ENCODE measurements around the gene STEAP3. TPM values are rescaled to one million over a fixed set of nuclear protein-coding genes. Genes with fewer than 3 reads are reported as not detected.

STEAP3 gene
- total RNA-seq, 4 donors from 2014 or later: 2.5 to 5.9 (median 5.2) TPM

DNA sequence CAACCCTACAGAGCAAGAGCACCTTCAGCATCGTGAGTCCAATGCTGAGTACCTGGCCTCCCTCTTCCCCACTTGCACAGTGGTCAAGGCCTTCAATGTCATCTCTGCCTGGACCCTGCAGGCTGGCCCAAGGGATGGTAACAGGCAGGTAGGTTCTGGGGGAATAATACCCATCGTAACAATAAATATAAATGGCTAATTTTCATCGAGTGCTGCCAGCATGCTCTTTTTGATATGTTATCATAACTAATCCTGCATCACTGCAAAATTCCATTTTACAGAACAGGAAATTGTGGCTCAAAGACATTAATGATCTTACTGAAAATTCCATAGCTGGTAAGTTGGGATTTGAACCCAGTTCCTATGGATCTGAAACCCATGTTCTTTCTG is 22.2 kb downstream of the STEAP3 start:
- no peaks in the 10 kb centered on the region for H3K27me3 ChIP-seq
- TF ChIP-seq EP300 (IDR thresholded peaks at IDR 0.05): no peak
- no peak overlapping the region for H3K4me3 ChIP-seq
- peaks cover 0 to 5% (median 0%) of the 10 kb centered on the region in 4 donors for H3K9me3 ChIP-seq
- H3K4me1 ChIP-seq: peaks cover 2 to 4% (median 3%) of the 10 kb centered on the region in 4 donors
- no peak for DNase-seq (ENCODE audit: extremely low spot score)
- intact Hi-C loops (cut with DNase I): no loop called here
- peaks cover 0 to 25% (median 10%) of the 10 kb centered on the region in 4 donors for H3K36me3 ChIP-seq
- H3K27ac ChIP-seq (replicated peaks in 1 of 4): no peak overlapping the region
- WGBS: 97% methylated on average over 2 of the region's 3 CpGs

DNA sequence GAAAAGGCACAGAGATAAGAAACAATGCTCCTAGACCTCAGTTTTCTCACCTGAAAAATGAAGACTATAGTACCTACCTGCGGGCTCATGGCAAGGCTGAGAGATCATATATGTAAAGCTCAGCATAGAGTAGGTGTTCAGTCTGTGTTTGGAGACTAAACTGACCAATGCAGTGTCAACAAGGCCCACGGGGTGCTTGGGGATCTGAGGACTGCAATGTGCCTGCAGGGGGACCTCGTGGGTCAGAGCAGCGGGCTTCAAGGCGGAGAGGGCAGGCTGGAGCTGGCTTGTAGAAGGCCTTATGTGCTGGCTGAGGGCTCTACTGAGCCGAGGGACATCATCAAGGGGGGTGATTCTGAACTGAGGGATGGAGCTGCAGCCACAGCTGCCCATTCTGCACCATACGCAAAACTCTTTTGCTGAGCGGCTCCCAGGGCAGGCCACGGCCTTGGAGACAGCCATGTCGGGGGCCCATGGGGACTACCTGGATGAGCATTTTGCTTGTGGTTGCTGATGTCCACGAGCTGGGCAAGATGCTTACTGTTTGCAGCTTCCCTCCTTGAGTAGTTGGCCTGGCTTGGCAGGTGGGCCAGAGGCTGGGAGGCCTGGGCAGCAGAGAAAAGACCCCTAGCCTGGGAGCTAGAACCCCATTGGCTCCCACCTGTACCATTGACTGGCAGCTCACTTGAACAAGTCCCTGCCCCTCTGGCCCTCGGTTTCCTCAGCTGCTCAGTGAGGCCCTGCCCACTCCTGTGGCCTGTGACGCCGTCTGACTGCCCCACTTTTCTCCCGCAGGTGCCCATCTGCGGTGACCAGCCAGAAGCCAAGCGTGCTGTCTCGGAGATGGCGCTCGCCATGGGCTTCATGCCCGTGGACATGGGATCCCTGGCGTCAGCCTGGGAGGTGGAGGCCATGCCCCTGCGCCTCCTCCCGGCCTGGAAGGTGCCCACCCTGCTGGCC is 23.5 kb downstream of the STEAP3 start:
- H3K4me3 ChIP-seq: no peak overlapping the region
- peaks cover 0 to 25% (median 10%) of the 10 kb centered on the region in 4 donors for H3K36me3 ChIP-seq
- TF ChIP-seq CTCF (IDR thresholded peaks at IDR 0.05): no peak
- TF ChIP-seq POLR2A (IDR thresholded peaks at IDR 0.05; ENCODE audit: low read depth): no peak
- TF ChIP-seq POLR2AphosphoS5 (IDR thresholded peaks at IDR 0.05): no peak
- no peak for TF ChIP-seq EP300 (IDR thresholded peaks at IDR 0.05)
- intact Hi-C loops (cut with DNase I): no loop called here
- H3K27me3 ChIP-seq: no peaks in the 10 kb centered on the region
- H3K27ac ChIP-seq (replicated peaks in 1 of 4): no peak overlapping the region
- 93% methylated on average over 15 of the region's 24 CpGs for WGBS
- peaks cover 0 to 5% (median 0%) of the 10 kb centered on the region in 4 donors for H3K9me3 ChIP-seq
- no peaks in the 10 kb centered on the region for H3K4me1 ChIP-seq
- DNase-seq (ENCODE audit: extremely low spot score): no peak

- Histone ChIP-seq H3K4me3 (no peak overlapping the region), H3K36me3 (peaks cover 0 to 25% (median 10%) of the 10 kb centered on the region in 4 donors), H3K27ac (replicated peaks in 1 of 4) (no peak overlapping the region), H3K27me3 (no peaks in the 10 kb centered on the region), H3K4me1 (peaks cover 0 to 6% (median 2%) of the 10 kb centered on the region in 4 donors), H3K9me3 (peaks cover 0 to 5% (median 0%) of the 10 kb centered on the region in 4 donors)
- no peak for DNase-seq (ENCODE audit: extremely low spot score)
- 97% methylated on average over 25 of the region's 29 CpGs for WGBS
- TF ChIP-seq POLR2AphosphoS5 (IDR thresholded peaks at IDR 0.05) (no peak), POLR2A (IDR thresholded peaks at IDR 0.05; ENCODE audit: low read depth) (no peak), CTCF (IDR thresholded peaks at IDR 0.05) (no peak), EP300 (IDR thresholded peaks at IDR 0.05) (no peak)
- intact Hi-C loops (cut with DNase I): no loop called here
Measured at GRCh38 chr2:119247844-119248271, 24.2 kb downstream of the STEAP3 start.

DNA sequence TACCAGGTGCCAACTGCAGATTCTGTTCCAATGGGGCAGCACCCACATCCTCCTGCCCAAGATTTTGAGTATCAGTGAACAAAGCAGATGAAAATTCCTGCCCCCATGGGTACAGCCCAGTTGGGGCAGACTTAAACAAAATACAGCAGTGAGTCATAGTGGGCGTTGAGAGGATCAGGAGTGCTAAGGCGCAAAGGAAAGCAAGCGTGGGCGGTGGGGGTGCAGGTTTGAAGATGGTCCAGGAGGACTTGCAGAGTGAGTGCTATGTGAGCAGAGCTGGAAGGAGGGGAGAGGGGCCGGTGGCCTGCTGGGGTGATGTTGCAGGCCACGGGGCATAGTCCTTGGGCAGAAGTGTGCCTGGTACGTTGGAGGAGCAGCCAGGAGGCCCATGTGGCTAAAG is 24.7 kb downstream of the STEAP3 start:
- no peak overlapping the region for H3K4me3 ChIP-seq
- H3K27ac ChIP-seq (replicated peaks in 1 of 4): no peak overlapping the region
- peaks cover 0 to 7% (median 3%) of the 10 kb centered on the region in 4 donors for H3K4me1 ChIP-seq
- peaks cover 0 to 5% (median 0%) of the 10 kb centered on the region in 4 donors for H3K9me3 ChIP-seq
- intact Hi-C loops (cut with DNase I): no loop called here
- no peak for DNase-seq (ENCODE audit: extremely low spot score)
- TF ChIP-seq POLR2A (IDR thresholded peaks at IDR 0.05; ENCODE audit: low read depth): no peak
- no peak for TF ChIP-seq POLR2AphosphoS5 (IDR thresholded peaks at IDR 0.05)
- no peak for TF ChIP-seq CTCF (IDR thresholded peaks at IDR 0.05)
- no peak for TF ChIP-seq EP300 (IDR thresholded peaks at IDR 0.05)
- 80% methylated on average over 7 of the region's 7 CpGs for WGBS
- no peaks in the 10 kb centered on the region for H3K27me3 ChIP-seq
- H3K36me3 ChIP-seq: peaks cover 0 to 25% (median 10%) of the 10 kb centered on the region in 4 donors

GRCh38 chr2:119248751-119249150 is 25.1 kb downstream of the STEAP3 start:
- TF ChIP-seq POLR2A (IDR thresholded peaks at IDR 0.05; ENCODE audit: low read depth) (no peak), POLR2AphosphoS5 (IDR thresholded peaks at IDR 0.05) (no peak), CTCF (IDR thresholded peaks at IDR 0.05) (no peak), EP300 (IDR thresholded peaks at IDR 0.05) (no peak)
- Histone ChIP-seq H3K36me3 (peaks cover 0 to 25% (median 10%) of the 10 kb centered on the region in 4 donors), H3K9me3 (peaks cover 0 to 5% (median 0%) of the 10 kb centered on the region in 4 donors), H3K4me3 (no peak overlapping the region), H3K4me1 (peaks cover 0 to 7% (median 3%) of the 10 kb centered on the region in 4 donors), H3K27me3 (no peaks in the 10 kb centered on the region), H3K27ac (replicated peaks in 1 of 4) (no peak overlapping the region)
- 89% methylated on average over 5 of the region's 5 CpGs for WGBS
- intact Hi-C loops (cut with DNase I): no loop called here
- DNase-seq (ENCODE audit: extremely low spot score): no peak

Measured in esophagus muscularis mucosa (tissue), 4 donors.